GM12878 (cell line): Measurements from ENCODE around the gene RBM19.

Source experiments
- CTCF ChIP-seq, 3 experiments: IDR thresholded peaks in 2 of 3; conservative IDR thresholded peaks in 1 of 3; 2 replicates each; pipeline ENCODE4 v1.5.1; 2011; ENCODE audit warnings: low read depth in 3 of 3, low read length in 3 of 3, mild to moderate bottlenecking in 3 of 3, control low read depth in 2 of 3, moderate library complexity in 2 of 3, inconsistent platforms in 1 of 3, mixed read lengths in 1 of 3; ENCODE audit not compliant: control insufficient read depth in 2 of 3, insufficient read depth in 1 of 3; ENCODE audit errors: extremely low read depth in 1 of 3
- HDAC2 ChIP-seq: fragments of 200-600 bp; sonication (generic); IDR thresholded peaks from 2 replicates; pipeline ENCODE4 v1.6.1; 2017
- MTA2 ChIP-seq: fragments of 450-650 bp; IDR thresholded peaks from 2 replicates; pipeline ENCODE4 v1.6.1; 2016; ENCODE audit warnings: low read depth, mild to moderate bottlenecking, moderate library complexity
- POLR2AphosphoS5 ChIP-seq: IDR thresholded peaks from 2 replicates; pipeline ENCODE4 v1.6.1; 2011; ENCODE audit warnings: mild to moderate bottlenecking, low read length, inconsistent platforms
- REST ChIP-seq: IDR thresholded peaks from 2 replicates; pipeline ENCODE4 v1.6.1; 2012; ENCODE audit warnings: mild to moderate bottlenecking, low read depth, low read length
- SMC3 ChIP-seq: IDR thresholded peaks from 2 replicates; pipeline ENCODE4 v1.6.1; 2011; ENCODE audit warnings: low read length, improper control_type of control experiment, borderline replicate concordance
- SP1 ChIP-seq: IDR thresholded peaks from one replicate; pipeline ENCODE4 v1.6.1; 2011; ENCODE audit warnings: low read depth, low read length
- SPI1 ChIP-seq: IDR thresholded peaks from 2 replicates; pipeline ENCODE4 v1.6.1; 2011; ENCODE audit warnings: low read depth, mild to moderate bottlenecking, low read length, moderate library complexity, borderline replicate concordance; ENCODE audit not compliant: insufficient read depth

- TF ChIP-seq CTCF (IDR thresholded peaks at IDR 0.05 in 2 of 3, conservative IDR thresholded peaks at IDR 0.05 in 1 of 3; ENCODE audit: control insufficient read depth in 2 of 3, extremely low read depth in 1 of 3, insufficient read depth in 1 of 3, low read depth in 3 of 3, low read length in 3 of 3) (no peak), MTA2 (no peak), HDAC2 (no peak), SP1 (no peak), POLR2AphosphoS5 (no peak), REST (no peak), SMC3 (no peak), SPI1 (no peak)
Measured at GRCh38 chr12:113819495-113819894, 146.6 kb downstream of the RBM19 start.
